HAP-1 (cell line): ENCODE measurements around the gene SPON2.

ENCODE experiments used
- DNase-seq, 2 experiments: peaks; one replicate each; pipeline ENCODE4 v3.0.0-alpha.2; 2016 to 2020; ENCODE audit warnings: low spot score in 2 of 2
- H3K27me3 ChIP-seq: fragments of 250-450 bp; sonication (Bioruptor Pico); 2 replicates; pipeline ENCODE4 v1.5.1; 2020; ENCODE audit warnings: low read depth, mild to moderate bottlenecking, moderate library complexity
- H3K36me3 ChIP-seq: fragments of 250-450 bp; sonication (Bioruptor Pico); replicated peaks from 2 replicates; pipeline ENCODE4 v1.5.1; 2020; ENCODE audit warnings: mild to moderate bottlenecking
- H3K4me1 ChIP-seq: fragments of 250-450 bp; sonication (Bioruptor Pico); 2 replicates; pipeline ENCODE4 v1.5.1; 2020; ENCODE audit warnings: mild to moderate bottlenecking
- H3K4me3 ChIP-seq: fragments of 250-450 bp; sonication (Bioruptor Pico); 2 replicates; pipeline ENCODE4 v1.5.1; 2020; ENCODE audit warnings: mild to moderate bottlenecking, moderate library complexity
- H3K9me3 ChIP-seq: fragments of 250-450 bp; sonication (Bioruptor Pico); 2 replicates; pipeline ENCODE4 v1.5.1; 2020; ENCODE audit warnings: mild to moderate bottlenecking, moderate library complexity
- in situ Hi-C: fragments of 300-500 bp; cut with MboI; formaldehyde crosslinking; loops from 3 replicates; pipeline ENCODE4 v1.14.3; 2020; ENCODE audit warnings: low sequenced_read_pairs, inconsistent platforms, mixed read lengths

Gene SPON2

GRCh38 chr4:1172228-1172851, at the start of gene SPON2:
Gene SPON2 (minus strand): TSS chr4:1172583.
- Histone ChIP-seq H3K27me3 (no peaks in the 10 kb centered on the region), H3K4me3 (no peak within 1 kb of the TSS), H3K36me3 (no peaks in the 10 kb centered on the region), H3K9me3 (no peaks in the 10 kb centered on the region), H3K4me1 (no peaks in the 10 kb centered on the region)
- DNase-seq = no peak
- in situ Hi-C loops = no loop called here

GRCh38 chr4:1221155-1221870, 48.9 kb upstream of the SPON2 start:
- H3K27me3 ChIP-seq = no peaks in the 10 kb centered on the region
- H3K9me3 ChIP-seq = no peaks in the 10 kb centered on the region
- DNase-seq = no peak
- in situ Hi-C loops = no loop called here
- H3K4me1 ChIP-seq = no peaks in the 10 kb centered on the region
- H3K4me3 ChIP-seq = no peak overlapping the region
- peaks cover 53% of the 10 kb centered on the region for H3K36me3 ChIP-seq

GRCh38 chr4:1220566-1220965, 48.2 kb upstream of the SPON2 start:
- H3K36me3 ChIP-seq = peaks cover 58% of the 10 kb centered on the region
- no peak for DNase-seq
- H3K4me3 ChIP-seq = no peak overlapping the region
- in situ Hi-C loops = no loop called here
- H3K4me1 ChIP-seq = no peaks in the 10 kb centered on the region
- H3K9me3 ChIP-seq = no peaks in the 10 kb centered on the region
- H3K27me3 ChIP-seq = no peaks in the 10 kb centered on the region

GRCh38 chr4:1219566-1219950, 47.2 kb upstream of the SPON2 start:
- Histone ChIP-seq H3K4me1 (no peaks in the 10 kb centered on the region), H3K4me3 (no peak overlapping the region), H3K36me3 (peaks cover 56% of the 10 kb centered on the region), H3K9me3 (no peaks in the 10 kb centered on the region), H3K27me3 (no peaks in the 10 kb centered on the region)
- DNase-seq = no peak
- in situ Hi-C loops = no loop called here

GRCh38 chr4:1218634-1219565, 46.5 kb upstream of the SPON2 start:
- in situ Hi-C loops = no loop called here
- H3K36me3 ChIP-seq = peaks cover 53% of the 10 kb centered on the region
- no peaks in the 10 kb centered on the region for H3K27me3 ChIP-seq
- H3K4me1 ChIP-seq = no peaks in the 10 kb centered on the region
- no peak overlapping the region for H3K4me3 ChIP-seq
- DNase-seq = no peak
- H3K9me3 ChIP-seq = no peaks in the 10 kb centered on the region

GRCh38 chr4:1217366-1217765, 45.0 kb upstream of the SPON2 start:
- in situ Hi-C loops = no loop called here
- Histone ChIP-seq H3K9me3 (no peaks in the 10 kb centered on the region), H3K4me3 (no peak overlapping the region), H3K36me3 (peaks cover 59% of the 10 kb centered on the region), H3K4me1 (no peaks in the 10 kb centered on the region), H3K27me3 (no peaks in the 10 kb centered on the region)
- DNase-seq = no peak

- in situ Hi-C loops = no loop called here
These were observed 44.5 kb upstream of the SPON2 start for GRCh38 chr4:1216869-1217294.

GRCh38 chr4:1216076-1216614, 43.8 kb upstream of the SPON2 start:
- Histone ChIP-seq H3K4me3 (no peak overlapping the region), H3K27me3 (no peaks in the 10 kb centered on the region), H3K4me1 (no peaks in the 10 kb centered on the region), H3K9me3 (no peaks in the 10 kb centered on the region), H3K36me3 (peaks cover 54% of the 10 kb centered on the region)
- DNase-seq = no peak
- in situ Hi-C loops = no loop called here

More at GRCh38 chr4:1216869-1217294, 44.5 kb upstream of the SPON2 start:
- H3K27me3 ChIP-seq = no peaks in the 10 kb centered on the region
- no peaks in the 10 kb centered on the region for H3K9me3 ChIP-seq
- H3K4me3 ChIP-seq = no peak overlapping the region
- H3K4me1 ChIP-seq = no peaks in the 10 kb centered on the region
- no peak for DNase-seq
- peaks cover 59% of the 10 kb centered on the region for H3K36me3 ChIP-seq

GRCh38 chr4:1215141-1216075, 43.0 kb upstream of the SPON2 start:
- no peak for DNase-seq
- H3K4me1 ChIP-seq = no peaks in the 10 kb centered on the region
- no peak overlapping the region for H3K4me3 ChIP-seq
- H3K9me3 ChIP-seq = no peaks in the 10 kb centered on the region
- H3K27me3 ChIP-seq = no peaks in the 10 kb centered on the region
- peaks cover 53% of the 10 kb centered on the region for H3K36me3 ChIP-seq
- in situ Hi-C loops = no loop called here

GRCh38 chr4:1214101-1215095, 42.0 kb upstream of the SPON2 start:
- Histone ChIP-seq H3K27me3 (no peaks in the 10 kb centered on the region), H3K9me3 (no peaks in the 10 kb centered on the region), H3K36me3 (peaks cover 53% of the 10 kb centered on the region), H3K4me3 (no peak overlapping the region), H3K4me1 (no peaks in the 10 kb centered on the region)
- no peak for DNase-seq
- in situ Hi-C loops = no loop called here

GRCh38 chr4:1213336-1213995, 41.1 kb upstream of the SPON2 start:
- Histone ChIP-seq H3K27me3 (no peaks in the 10 kb centered on the region), H3K4me1 (no peaks in the 10 kb centered on the region), H3K4me3 (no peak overlapping the region), H3K36me3 (peaks cover 46% of the 10 kb centered on the region), H3K9me3 (no peaks in the 10 kb centered on the region)
- in situ Hi-C loops = no loop called here
- no peak for DNase-seq
